Mucosa of rectum (tissue), 2 donors: ENCODE data around the gene NEUROG1.
"Not testable (repeated sequence)": the region's sequence is repeated elsewhere in the genome, so short reads cannot be mapped to it uniquely, and the experiment has no call there.

Experiments
- H3K27ac ChIP-seq, 2 donors: one replicate each; pipeline ENCODE4 v1.7.0; 2013; ENCODE audit warnings: inconsistent platforms in 2 of 2, low read depth in 2 of 2, low read length in 2 of 2
- H3K27me3 ChIP-seq, 2 donors: one replicate each; pipeline ENCODE4 v1.7.0; 2013; ENCODE audit warnings: low read length in 2 of 2; ENCODE audit not compliant: control insufficient read depth in 2 of 2, insufficient read depth in 2 of 2
- H3K36me3 ChIP-seq, 2 donors: one replicate each; pipeline ENCODE4 v1.7.0; 2013; ENCODE audit warnings: low read length in 2 of 2; ENCODE audit not compliant: control insufficient read depth in 2 of 2, insufficient read depth in 2 of 2
- H3K4me1 ChIP-seq, 2 donors: one replicate each; pipeline ENCODE4 v1.7.0; 2013; ENCODE audit warnings: low read length in 2 of 2, mild to moderate bottlenecking in 1 of 2; ENCODE audit not compliant: control insufficient read depth in 2 of 2, insufficient read depth in 2 of 2
- H3K4me3 ChIP-seq, 2 donors: one replicate each; pipeline ENCODE4 v1.7.0; 2013; ENCODE audit warnings: low read length in 2 of 2
- H3K9ac ChIP-seq, 2 donors: one replicate each; pipeline ENCODE4 v1.7.0; 2013; ENCODE audit warnings: low read length in 2 of 2, low read depth in 1 of 2, mild to moderate bottlenecking in 1 of 2
- H3K9me3 ChIP-seq, 2 donors: one replicate each; pipeline ENCODE4 v1.7.0; 2013; ENCODE audit warnings: low read length in 2 of 2; ENCODE audit not compliant: control insufficient read depth in 2 of 2
- donor health status: healthy.
- donor health status: Normal muscosa, but diverticular disease.

Gene NEUROG1

GRCh38 chr5:135537745-135538144, 2.0 kb upstream of the NEUROG1 start:
- H3K4me1 ChIP-seq = no peaks in the 10 kb centered on the region
- no peak overlapping the region for H3K9ac ChIP-seq
- no peaks in the 10 kb centered on the region for H3K36me3 ChIP-seq
- no peak overlapping the region for H3K27ac ChIP-seq
- H3K4me3 ChIP-seq = no peak overlapping the region
- peaks cover 69 to 81% of the 10 kb centered on the region in 2 donors for H3K27me3 ChIP-seq
- no peaks in the 10 kb centered on the region for H3K9me3 ChIP-seq

GRCh38 chr5:135537271-135537670, 1.5 kb upstream of the NEUROG1 start:
- Histone ChIP-seq H3K4me1 (no peaks in the 10 kb centered on the region), H3K9ac (no peak overlapping the region), H3K27ac (no peak overlapping the region), H3K9me3 (no peaks in the 10 kb centered on the region), H3K27me3 (peaks cover 69 to 85% of the 10 kb centered on the region in 2 donors), H3K4me3 (no peak overlapping the region), H3K36me3 (no peaks in the 10 kb centered on the region)

DNA sequence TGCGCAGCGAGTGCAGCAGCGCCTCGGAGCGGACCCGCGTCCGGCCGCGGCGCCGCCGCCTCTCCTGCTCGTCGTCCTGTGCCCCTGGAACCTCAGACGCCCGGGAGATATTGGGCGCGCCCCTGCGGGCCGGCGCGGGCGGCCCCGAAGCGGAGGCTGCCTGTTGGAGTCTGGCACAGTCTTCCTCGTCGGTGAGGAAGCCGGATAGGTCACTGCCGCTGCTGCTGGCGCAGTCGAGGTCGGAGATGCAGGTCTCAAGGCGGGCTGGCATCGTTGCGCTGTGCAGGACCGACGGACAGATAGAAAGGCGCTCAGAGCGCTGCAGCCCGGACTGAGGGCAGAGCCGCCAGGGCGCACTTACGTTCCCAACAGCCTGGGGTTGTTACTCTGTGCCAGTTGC, 344 bp downstream of the NEUROG1 start:
- no peak overlapping the region for H3K9ac ChIP-seq
- no peaks in the 10 kb centered on the region for H3K9me3 ChIP-seq
- H3K4me3 ChIP-seq = no peak overlapping the region
- peaks cover 64 to 74% of the 10 kb centered on the region in 2 donors for H3K27me3 ChIP-seq
- H3K36me3 ChIP-seq = no peaks in the 10 kb centered on the region
- no peaks in the 10 kb centered on the region for H3K4me1 ChIP-seq
- H3K27ac ChIP-seq = no peak overlapping the region

GRCh38 chr5:135534609-135535419, 950 bp downstream of the NEUROG1 start:
- Histone ChIP-seq H3K9ac (no peak overlapping the region), H3K27ac (no peak overlapping the region), H3K36me3 (no peaks in the 10 kb centered on the region), H3K27me3 (peaks cover 60 to 68% of the 10 kb centered on the region in 2 donors), H3K4me3 (no peak overlapping the region), H3K9me3 (no peaks in the 10 kb centered on the region), H3K4me1 (no peaks in the 10 kb centered on the region)

DNA sequence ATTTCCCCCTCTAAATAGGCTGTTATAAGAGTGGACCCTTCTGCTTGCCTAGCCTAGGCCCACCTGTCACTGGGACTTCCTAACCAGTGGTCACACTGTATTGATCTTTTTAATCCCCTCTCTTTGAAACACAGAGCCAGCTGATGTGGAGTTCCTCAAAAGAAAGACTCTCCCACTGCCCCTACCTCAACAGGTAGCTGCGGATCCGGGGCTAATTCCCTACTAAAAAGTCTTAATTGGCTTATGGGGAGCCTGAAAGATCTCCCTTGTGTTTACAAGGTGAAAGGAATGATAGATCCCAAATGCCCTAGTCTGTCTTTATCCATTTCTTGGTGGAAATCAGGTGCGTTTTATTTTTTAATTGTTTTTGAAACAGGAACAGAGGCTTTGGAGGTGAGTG, 2.0 kb downstream of the NEUROG1 start:
- Histone ChIP-seq H3K27me3 (peaks cover 54 to 64% of the 10 kb centered on the region in 2 donors), H3K4me3 (no peak overlapping the region)

GRCh38 chr5:135533334-135533733, 2.4 kb downstream of the NEUROG1 start:
- peaks cover 49 to 61% of the 10 kb centered on the region in 2 donors for H3K27me3 ChIP-seq
- no peak overlapping the region for H3K9ac ChIP-seq
- no peak overlapping the region for H3K27ac ChIP-seq
- no peaks in the 10 kb centered on the region for H3K4me1 ChIP-seq
- no peaks in the 10 kb centered on the region for H3K9me3 ChIP-seq
- no peak overlapping the region for H3K4me3 ChIP-seq
- H3K36me3 ChIP-seq = no peaks in the 10 kb centered on the region

More for the DNA sequence above, 2.0 kb downstream of the NEUROG1 start:
- H3K27ac ChIP-seq = no peak overlapping the region
- no peaks in the 10 kb centered on the region for H3K36me3 ChIP-seq
- no peak overlapping the region for H3K9ac ChIP-seq
- H3K9me3 ChIP-seq = no peaks in the 10 kb centered on the region
- H3K4me1 ChIP-seq = no peaks in the 10 kb centered on the region

DNA sequence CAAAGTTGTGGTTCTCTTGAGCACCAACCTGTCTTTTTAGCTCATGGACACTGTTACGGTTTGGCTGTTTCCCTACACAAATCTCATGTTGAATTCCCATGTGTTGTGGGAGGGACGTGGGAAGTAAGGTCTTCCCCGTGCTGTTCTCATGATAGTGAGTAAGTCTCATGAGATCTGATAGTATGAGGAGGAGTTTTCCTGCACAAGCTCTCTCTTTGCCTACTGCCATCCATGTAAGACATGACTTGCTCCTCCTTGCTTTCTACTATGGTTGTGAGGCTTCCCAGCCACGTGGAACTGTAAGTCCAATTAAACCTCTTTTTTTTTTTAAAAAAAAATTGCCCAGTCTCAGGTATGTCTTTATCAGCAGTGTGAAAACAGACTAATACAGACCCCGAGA, 6.2 kb downstream of the NEUROG1 start:
- H3K36me3 ChIP-seq, H3K9me3 ChIP-seq, H3K9ac ChIP-seq, H3K4me3 ChIP-seq, H3K4me1 ChIP-seq, H3K27ac ChIP-seq: not testable (repeated sequence)
- peaks cover 37 to 43% of the 10 kb centered on the region in 2 donors for H3K27me3 ChIP-seq

DNA sequence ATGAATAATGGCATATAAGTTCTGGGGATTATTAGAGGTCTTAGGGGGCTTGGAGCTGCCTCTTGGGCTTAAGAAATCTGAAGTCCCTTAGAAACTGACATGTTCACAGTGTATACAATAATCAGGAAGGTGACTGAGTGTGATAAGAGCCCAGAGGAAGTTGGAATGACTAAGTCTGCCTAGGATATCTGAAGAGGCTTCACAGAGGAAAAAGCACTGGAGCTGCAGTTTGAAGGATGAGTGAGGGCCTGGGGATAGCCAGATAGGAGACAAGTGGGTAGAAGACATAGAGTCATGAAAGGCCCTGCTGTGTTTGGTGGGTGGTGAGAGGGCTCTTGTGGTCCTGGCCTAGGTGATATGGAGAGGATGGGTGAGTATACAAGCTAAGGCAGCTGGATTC, 8.8 kb downstream of the NEUROG1 start:
- Histone ChIP-seq H3K27ac (no peak overlapping the region), H3K36me3 (no peaks in the 10 kb centered on the region), H3K9ac (no peak overlapping the region), H3K9me3 (no peaks in the 10 kb centered on the region), H3K4me1 (no peaks in the 10 kb centered on the region), H3K27me3 (peaks cover 15 to 21% of the 10 kb centered on the region in 2 donors), H3K4me3 (no peak overlapping the region)

- Histone ChIP-seq H3K36me3 (no peaks in the 10 kb centered on the region), H3K9ac (no peak overlapping the region), H3K4me3 (no peak overlapping the region), H3K9me3 (no peaks in the 10 kb centered on the region), H3K27me3 (peaks cover 11% of the 10 kb centered on the region in 2 donors), H3K4me1 (no peaks in the 10 kb centered on the region), H3K27ac (no peak overlapping the region)
Observed at GRCh38 chr5:135521964-135522363, 13.8 kb downstream of the NEUROG1 start.

- Histone ChIP-seq H3K9ac (no peak overlapping the region), H3K27me3 (peaks cover 3% of the 10 kb centered on the region in 2 donors), H3K4me3 (no peak overlapping the region), H3K4me1 (no peaks in the 10 kb centered on the region), H3K9me3 (no peaks in the 10 kb centered on the region), H3K27ac (no peak overlapping the region), H3K36me3 (no peaks in the 10 kb centered on the region)
Observed at GRCh38 chr5:135517631-135518030, 18.1 kb downstream of the NEUROG1 start.
